HG03575 (cell line): ENCODE data around the gene PRRT1.
"Not testable (repeated sequence)": the region's sequence is repeated elsewhere in the genome, so short reads cannot be mapped to it uniquely, and the experiment has no call there.

Source experiments
- ATAC-seq: cut with Tn5 transposase; IDR thresholded peaks from one replicate; pipeline ENCODE4 v1.9.1; 2021; ENCODE audit not compliant: unreplicated experiment, insufficient number of reproducible peaks, low FRiP score; ENCODE audit errors: extremely low read depth

The PRRT1 gene

DNA sequence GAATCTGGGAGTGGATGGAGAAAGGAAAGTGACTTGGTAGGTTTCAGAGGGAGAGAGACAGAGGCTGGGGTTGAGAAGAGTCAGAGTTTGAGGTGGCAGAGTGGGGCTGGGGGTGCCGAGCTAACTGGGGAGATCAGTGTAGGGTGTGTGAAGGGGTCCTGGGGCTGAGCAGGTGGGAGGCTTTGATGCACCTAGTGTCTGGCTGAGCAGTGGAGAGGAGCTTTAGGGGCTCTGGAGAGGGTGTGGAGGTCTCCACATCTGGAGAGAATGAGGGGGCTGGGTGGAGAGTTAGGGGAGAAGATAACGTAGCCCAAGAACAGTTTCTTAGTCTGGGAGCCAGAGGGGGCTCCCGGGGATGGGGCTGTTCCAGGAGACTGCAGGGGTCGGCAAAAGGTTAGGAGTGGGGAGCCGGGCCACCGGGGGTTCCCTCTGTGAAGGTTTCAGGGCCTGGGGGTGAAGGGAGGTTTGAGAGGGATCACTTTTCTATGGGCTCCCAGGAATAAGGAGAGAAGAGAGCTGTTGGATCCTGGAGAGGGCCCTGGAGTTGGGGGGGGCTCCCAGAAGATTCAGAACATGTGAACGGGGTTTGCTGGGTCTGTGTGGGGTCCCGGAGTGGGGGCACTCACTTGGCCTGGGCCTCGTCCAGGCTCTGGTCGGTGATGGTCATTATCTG lies 37.5 kb upstream of the PRRT1 start:
- ATAC-seq, result no peak

DNA sequence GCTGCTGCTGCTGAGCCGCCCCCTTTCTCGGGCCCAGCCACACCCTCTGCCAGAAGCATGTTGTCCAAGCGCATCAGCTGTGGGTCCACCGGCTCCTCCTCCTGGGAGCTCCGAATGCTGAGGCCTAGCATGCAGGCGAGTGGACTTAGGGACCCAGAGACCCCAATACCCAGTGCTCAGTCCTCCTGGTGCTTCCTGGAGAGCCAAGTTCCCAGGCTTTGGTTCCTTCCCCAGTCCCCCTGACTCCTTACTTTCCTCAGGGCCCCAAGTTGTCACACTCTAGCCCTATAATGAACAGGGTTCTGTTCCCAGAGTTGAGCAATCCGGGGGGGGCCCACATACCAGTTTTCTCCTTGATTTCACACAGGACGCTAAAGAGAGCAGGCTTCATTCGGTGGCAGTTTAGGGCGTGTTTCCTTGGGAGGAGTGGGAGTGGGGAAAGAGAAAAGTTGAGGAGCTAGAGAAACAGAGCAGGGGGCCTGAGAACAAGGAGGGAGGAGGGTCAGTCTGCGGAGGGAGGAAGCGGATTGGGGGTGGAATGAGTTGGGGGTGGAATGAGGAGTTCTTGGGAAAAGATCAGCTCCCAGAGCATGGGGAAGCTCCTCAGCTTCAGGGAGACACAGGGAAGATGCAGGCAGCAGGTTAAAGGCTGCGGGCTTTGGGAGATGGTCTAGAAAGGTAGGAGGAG lies 36.8 kb upstream of the PRRT1 start:
- ATAC-seq, result no peak

DNA sequence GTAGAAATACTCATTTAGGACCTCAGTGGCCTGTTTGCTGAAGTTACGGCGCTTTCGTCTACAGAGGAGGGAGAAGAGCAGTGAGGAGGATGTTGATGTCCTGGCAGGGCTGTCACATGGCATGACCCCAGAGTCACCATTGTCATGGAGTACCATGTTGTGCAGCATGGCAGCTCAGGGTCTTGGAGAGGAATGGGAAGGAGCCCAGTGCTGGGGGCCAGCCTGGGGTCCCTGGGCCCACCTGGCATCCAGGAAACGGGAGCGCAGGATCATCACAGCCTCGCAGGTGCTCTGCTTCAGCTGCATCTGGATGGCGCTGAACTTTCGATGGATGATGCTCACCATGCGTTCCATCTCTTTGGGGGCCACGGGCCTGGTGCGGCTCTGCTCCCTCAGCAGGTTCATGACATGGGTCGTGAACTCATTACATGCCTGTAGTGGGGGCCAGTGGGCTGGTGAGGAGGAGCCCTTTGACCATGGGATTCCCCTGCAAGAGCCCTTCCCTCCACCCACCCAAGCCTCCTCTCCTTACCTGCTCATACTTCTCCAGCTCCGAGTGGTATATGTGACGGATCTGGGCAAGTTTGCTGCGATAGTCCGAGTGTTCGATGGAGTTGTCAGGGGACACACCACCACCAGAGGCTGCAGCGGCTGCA lies 36.1 kb upstream of the PRRT1 start:
- not testable (repeated sequence) for ATAC-seq

DNA sequence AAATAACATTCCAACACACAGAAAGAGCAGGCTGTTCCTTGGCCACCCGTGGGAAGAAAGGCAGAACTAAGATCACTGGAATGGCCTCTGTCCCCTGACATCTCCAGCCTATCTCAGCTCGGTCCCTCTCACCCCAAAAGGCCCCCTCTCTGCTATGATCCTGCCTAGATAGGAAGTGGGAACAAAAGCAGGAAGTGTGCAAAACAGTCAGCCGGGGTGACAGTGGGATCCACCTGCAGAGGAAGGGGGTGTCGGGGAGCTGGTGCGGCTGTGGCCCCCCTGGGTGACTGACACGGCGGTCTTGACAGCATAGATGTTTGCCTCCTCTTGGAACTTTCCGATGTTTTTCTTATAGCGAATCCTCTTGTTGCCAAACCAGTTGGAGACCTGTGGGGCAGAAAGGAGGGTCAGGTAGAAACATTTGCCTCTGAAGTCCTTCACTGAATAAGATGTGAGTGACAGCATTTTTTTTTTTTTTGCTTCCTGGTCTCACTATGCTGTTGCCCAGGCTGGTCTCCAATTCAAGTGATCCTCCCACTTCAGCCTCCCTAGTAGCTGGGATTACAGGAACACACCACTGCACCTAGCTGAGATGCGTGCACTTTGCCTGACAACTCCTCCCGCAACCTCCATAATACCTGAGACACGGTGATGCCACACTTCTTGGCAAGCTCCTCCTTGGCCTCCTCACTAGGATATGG lies 35.4 kb upstream of the PRRT1 start:
- ATAC-seq, result no peak

DNA sequence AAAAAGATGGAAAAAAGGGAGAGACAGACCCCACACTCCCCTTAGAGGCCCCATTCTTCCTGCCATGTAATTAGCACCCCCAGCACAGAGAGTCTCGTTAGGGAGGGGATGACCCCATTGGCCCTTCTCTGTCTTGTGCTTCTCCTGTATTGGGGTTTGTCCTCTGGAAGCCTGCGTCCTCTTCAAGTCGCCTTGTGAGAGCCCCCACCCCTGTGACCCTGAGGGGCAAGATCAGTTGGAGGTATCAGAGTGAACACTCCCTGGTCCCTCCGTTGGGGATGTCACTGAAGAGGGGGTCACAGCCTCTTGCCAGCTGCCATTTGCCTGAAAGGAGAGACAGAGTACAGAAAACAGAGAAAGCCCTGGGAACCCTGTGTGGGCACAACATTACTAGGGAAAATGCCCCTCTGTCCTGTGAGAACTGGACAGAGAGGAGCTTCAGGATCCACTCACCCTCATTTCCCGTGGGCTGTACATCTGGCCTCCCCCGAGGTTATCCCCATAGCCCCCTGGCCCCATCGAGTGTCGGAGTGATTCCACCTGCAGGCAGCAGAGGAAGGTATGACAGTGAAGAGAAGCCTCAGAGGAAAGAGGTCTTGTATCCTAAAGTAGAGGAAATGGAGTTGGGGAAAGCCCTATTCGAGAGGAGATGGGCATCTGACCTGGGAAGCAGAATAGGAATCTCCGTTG lies 34.6 kb upstream of the PRRT1 start:
- ATAC-seq, result not testable (repeated sequence)

DNA sequence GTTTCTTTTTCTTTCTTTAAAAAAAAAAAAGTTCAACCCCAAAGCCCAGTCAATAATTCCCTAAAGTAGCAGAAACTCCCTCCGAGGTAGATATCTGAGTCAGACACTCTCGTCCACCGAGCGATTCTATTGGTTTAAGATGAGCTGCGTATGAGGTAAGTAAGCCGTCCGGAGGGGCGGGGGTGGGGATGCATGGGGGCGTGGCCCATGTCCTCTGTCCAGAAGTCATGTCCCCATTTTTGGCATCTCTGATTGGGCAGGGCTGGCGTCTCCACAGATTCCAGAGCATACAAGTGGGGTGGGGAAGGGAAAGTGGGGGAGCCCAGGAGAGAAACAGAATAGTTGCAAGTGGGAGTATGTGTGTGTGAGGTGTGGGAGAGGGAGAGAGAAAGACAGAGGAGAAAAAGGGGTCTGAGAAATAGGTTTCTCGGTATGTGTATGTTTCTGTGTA lies 34.0 kb upstream of the PRRT1 start:
- ATAC-seq, result not testable (repeated sequence)

DNA sequence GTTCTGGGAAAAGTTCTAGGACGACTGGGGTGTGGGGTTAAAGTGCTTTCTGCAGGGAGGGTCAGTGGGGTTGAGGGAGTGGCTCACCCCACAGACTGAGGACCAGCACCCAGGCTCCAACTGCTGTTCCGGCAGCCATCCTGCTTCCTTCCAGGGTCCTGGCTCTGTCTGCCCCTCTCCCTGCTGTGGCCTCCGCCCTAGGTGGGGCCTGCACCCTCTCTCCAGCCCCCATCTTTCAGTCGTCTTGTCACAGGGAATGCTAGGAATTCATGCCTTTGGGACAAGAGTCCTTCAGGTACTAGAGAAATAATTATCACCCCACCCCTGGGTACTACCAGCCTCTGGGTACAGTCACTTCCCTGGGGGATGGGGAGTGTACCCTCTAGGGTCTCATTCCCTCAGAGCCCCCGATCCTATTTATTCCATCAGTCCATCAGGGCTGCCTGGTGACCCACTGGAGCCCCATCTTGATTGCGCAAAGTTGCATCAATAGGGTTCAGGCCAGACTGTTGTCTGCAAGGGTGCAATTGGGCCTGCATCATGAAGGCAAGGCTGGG lies 32.4 kb upstream of the PRRT1 start, which contains the start of gene AGER:
Gene AGER (minus strand): TSS at position 170 of the 557 bp plus-strand sequence. CDS start 31 bp downstream, at position 139.
- ATAC-seq, result no peak

DNA sequence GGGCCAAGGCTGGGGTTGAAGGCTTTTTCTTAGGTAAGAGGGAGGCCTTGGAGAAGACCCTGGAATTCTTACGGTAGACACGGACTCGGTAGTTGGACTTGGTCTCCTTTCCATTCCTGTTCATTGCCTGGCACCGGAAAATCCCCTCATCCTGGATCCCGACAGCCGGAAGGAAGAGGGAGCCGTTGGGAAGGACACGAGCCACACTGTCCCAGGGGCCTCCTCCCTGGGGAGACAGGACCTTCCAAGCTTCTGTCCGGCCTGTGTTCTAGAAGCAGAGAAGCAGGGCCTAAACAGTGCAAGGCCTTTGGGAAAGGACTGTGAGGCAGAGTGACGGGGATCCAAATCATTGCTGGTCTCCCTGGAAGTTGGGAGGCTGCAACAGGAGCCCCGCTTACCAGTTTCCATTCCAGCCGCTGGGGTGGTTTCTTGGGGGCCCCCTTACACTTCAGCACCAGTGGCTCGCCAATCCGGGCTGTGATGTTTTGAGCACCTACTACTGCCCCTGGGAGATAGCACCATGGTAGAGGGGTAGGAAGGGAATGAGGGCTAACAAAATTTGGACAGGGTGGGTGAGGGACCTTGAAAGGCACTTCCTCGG lies 31.8 kb upstream of the PRRT1 start:
- no peak for ATAC-seq

DNA sequence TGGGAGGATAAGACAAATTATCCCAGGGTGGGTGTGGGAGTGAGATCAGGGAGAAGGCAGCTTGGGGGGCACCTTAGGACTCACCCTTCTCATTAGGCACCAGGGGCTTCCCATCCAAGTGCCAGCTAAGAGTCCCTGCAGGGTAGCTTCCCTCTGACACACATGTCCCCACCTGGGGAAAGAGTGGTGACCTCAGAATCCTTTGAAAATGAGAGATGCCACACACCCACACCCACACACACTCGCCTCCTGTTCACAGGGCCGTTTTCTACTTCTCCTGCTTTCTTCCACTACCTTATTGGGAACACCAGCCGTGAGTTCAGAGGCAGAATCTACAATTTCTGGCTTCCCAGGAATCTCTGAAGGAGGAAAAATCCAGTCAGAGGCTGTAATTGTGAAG lies 31.3 kb upstream of the PRRT1 start:
- ATAC-seq, result no peak

DNA sequence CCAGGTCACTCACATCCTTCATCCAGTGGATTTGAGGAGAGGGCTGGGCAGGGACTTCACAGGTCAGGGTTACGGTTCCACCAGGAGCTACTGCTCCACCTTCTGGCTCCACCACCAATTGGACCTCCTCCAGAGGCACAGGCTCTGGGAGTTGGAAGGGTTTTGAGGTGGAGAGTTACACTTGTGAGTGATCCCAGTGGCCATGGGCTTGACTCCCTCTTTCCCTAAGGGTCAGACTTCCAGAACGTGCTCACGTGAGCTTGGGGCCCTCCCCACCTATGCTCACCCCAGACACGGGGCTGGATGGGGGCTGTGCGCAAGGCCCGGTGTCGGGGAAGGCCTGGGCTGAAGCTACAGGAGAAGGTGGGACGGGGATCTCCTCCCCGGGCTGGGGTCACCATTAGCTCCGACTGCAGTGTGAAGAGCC lies 30.8 kb upstream of the PRRT1 start:
- ATAC-seq, result no peak

DNA sequence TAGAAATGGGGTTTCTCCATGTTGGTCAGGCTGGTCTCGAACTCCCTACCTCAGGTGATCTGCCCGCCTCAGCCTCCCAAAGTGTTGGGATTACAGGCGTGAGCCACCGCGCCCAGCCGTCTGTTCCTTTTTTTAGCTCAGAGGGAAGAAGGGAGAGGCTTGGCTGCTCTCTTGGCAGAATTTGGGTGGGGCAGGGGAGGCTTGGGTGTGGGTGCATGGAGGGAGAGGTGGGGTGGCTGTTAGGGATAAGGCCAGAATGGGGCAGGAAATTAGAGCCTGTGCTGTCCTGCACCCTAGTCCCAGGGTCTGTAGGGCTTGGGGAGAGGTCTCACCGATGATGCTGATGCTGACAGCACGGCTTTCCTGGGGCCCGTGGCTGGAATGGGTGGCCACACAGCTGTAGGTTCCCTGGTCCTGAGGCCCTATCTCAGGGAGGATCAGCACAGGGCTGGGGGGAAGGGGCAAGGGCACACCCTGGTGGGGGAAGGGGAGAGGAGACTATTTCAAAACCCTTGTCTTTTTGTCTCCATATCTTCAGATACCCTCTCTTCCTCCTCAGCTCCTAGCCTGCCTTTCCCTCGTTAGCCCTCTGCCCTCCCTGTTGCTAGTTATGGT lies 30.3 kb upstream of the PRRT1 start:
- no peak for ATAC-seq

DNA sequence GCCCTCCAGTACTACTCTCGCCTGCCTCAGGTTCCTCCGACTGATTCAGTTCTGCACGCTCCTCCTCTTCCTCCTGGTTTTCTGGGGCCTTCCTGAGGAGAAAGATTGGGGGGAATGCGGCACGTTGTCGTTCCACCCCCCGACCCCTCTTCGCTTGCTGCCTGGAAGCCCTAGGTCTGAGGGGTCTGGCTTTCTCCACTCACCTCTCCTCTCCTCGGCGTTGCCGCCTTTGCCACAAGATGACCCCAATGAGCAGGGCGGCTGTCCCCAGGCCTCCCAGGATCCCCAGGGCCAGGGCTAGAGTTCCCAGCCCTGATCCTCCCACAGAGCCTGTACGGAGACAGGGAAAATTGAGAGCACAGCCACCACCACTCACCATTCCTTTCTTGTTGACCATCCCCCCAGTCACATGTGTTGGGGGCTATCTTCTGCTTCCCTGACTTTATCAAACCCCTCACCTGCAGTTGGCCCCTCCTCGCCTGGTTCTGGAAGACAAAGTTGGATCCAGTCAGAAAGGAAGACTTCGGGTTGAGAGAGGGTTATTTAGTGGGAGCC lies 29.5 kb upstream of the PRRT1 start:
- no peak for ATAC-seq

DNA sequence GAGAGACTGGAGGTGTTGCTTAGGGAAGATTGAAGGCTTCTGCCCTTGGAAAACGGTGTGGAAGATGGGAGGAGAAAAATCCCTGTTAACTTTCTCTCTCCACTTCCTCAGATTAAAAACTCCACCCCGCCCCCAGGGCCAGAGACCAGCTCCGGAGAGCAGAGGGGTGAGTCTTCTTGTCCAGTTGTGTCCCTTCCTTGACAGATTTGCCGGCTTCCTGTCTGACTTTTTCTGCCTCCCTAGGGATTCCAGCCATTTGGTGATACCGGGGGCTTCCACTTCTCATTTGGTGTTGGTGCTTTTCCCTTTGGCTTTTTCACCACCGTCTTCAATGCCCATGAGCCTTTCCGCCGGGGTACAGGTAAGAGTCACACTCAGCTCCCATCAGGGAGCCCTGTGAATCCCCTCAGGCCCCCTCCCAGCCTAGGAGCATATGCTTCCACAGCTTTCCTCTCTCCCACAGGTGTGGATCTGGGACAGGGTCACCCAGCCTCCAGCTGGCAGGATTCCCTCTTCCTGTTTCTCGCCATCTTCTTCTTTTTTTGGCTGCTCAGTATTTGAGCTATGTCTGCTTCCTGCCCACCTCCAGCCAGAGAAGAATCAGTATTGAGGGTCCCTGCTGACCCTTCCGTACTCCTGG lies 28.1 kb upstream of the PRRT1 start:
- no peak for ATAC-seq

DNA sequence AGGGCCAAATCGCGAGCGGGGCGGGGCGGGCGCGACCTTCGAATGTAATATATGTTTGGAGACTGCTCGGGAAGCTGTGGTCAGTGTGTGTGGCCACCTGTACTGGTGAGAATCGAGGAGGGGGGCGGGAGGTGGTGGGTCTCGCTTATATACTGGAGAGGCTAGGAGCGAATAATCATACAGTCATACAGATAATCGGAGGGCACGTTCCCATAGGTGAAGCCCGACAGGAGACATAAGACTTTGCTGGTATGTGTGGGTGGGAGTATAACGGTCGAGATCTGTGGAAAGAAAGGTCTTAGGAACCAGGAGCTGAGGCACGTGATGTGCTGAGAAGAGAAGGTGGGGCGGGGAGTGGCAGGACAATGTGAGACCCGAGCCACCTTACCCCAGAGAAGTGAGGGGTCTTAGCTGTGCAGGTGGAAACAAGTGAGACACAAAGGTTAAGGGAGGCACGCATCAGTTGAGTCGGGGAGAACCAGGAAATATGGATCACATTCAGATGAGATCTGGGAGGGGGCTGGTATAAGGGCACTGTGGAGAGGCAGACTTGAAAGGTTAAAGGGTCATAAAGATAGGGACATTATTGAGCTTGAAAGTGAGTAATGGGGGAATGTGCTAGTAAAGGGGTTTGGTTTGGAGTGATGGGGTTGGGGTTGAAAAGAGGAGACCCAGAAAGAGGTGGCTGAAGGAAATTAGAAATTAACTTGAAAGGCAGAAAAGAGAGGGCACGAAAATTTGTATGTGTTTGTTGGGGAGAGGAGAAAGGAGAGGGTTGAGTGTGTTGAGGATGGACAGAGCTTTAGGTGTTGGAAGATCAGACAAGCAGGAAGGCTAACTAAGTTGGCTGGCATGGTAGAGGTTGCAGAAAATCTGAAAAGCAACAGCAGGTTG lies 27.1 kb upstream of the PRRT1 start:
- no peak for ATAC-seq

DNA sequence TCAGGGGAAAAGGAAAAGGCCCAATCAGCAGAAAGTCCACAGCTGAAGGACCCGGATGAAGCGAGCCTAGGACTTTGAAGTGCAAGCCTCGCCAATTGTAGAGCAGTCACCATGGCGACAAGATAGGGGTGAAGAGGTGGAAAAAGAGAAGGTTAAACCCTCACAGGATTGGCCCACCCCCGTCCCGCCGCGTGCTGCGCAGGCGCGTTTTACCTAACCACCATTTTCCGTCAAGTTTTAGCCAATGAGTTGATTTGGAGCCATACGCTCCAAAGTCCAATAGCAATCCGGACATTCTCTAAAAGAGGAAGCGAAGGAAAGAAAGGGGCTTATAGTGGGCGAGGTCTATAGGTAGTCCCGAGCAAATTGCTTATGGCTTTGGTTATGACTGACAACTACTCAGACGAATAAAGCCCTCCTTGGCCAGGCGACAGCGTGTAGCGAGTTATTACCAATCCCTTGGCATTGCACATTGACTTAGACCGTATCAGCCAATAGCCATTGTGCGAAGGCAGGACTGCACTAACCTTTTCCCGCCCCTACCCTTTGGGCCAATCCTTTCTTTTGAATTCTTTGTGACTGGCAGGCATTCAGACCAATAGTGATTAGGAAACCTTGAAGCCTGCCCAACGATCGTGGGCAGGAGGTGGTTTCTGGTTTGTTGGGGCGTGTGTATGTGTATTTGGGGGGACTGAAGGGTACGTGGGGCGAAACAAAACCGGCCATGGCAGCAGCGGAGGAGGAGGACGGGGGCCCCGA lies 26.2 kb upstream of the PRRT1 start, which contains the start of gene RNF5:
Gene RNF5 (plus strand): TSS at position 618 of the 759 bp plus-strand sequence. CDS start 107 bp downstream, at position 725.
- peak; percentile 55 for ATAC-seq
